ENCODE results near the gene SLC26A6. TPM values are rescaled to one million over a fixed set of nuclear protein-coding genes. Genes with fewer than 3 reads are reported as not detected.
A peak's percentile ranks its signal among the peaks of the same experiment; 100 is the strongest.

SLC26A6 gene
- total and polyA plus RNA-seq, 4 experiments from 2014 or later = 3.0 to 32.4 (median 17.6) TPM

DNA sequence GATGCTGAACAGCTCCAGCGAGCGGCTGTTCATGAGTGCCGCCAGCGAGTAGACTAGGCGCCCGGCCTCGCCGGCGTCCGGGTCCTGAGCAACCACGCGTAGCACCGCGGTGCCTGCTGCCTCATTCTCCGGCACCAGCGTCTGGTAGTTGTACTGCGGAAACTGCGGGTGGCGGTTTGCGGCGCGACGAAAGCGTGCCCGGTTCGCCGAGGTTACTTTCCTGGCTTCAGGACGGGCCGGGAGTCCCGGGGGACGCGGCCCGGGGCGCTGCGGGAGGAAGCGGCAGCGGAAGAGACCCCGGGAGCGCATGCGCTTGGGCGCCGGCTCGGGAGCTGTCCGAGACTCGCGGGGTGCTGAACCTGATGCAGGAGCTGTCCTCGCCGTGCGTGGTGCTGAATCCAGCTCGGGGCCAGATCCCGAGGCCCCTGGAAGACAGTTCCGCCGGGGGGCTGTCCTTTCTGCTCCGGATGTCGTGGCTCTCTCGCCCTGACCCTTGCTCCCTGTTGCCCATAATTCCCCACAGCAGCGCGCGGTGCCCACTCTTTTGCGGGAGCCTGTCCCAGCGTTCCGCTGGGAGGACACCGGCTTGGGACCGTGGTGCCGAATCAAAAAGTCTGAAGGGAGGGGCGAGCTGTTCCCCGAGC is 26.4 kb upstream of the SLC26A6 start:
- intact Hi-C loops (cut with micrococcal nuclease) = no loop called here
- H3K4me1 Mint-ChIP-seq = peaks cover 9 to 45% (median 18%) of the 10 kb centered on the region in 4 donors
- no peaks in the 10 kb centered on the region for H3K36me3 ChIP-seq (ENCODE audit: insufficient read depth, low read length)
- peaks cover 0 to 10% (median 0%) of the 10 kb centered on the region in 8 donors for H3K9me3 Mint-ChIP-seq
- H3K9me3 ChIP-seq (ENCODE audit: control insufficient read depth in 1 of 2, low read length in 2 of 2) = no peaks in the 10 kb centered on the region
- peaks cover 35% of the 10 kb centered on the region for H3K4me1 ChIP-seq (ENCODE audit: insufficient read depth, low read length)
- ChIA-PET CTCF (ENCODE audit: partially characterized antibody) (no interaction called here), POLR2A (ENCODE audit: partially characterized antibody) (interaction anchor here (1.0 to 3.4 kb wide), 6 partner anchors 12 to 433 kb away, joined by 3 to 12 read pairs (median 4); partner anchors contain the start of genes IP6K2, NCKIPSD, NME6 and QRICH1)
- H3K27ac ChIP-seq (ENCODE audit: low read depth, low read length) = no peak overlapping the region
- H3K27me3 Mint-ChIP-seq = peaks cover 1 to 10% of the 10 kb centered on the region in 2 donors
- peaks cover 6% of the 10 kb centered on the region for H3K27me3 ChIP-seq (ENCODE audit: insufficient read depth, low read length)
- H3K36me3 Mint-ChIP-seq = no peaks in the 10 kb centered on the region
- peak overlapping the region in 1 of 2 donors; percentile 17 for H3K4me3 ChIP-seq (ENCODE audit: low read length in 2 of 2)
- DNase-seq = peak; percentile 65 to 78 (median 70)
- H3K4me3 Mint-ChIP-seq = peak overlapping the region; percentile 27 to 70 (median 60)
- H3K27ac Mint-ChIP-seq = peak overlapping the region in 3 of 7 donors; percentile 61 to 75 (median 62)

DNA sequence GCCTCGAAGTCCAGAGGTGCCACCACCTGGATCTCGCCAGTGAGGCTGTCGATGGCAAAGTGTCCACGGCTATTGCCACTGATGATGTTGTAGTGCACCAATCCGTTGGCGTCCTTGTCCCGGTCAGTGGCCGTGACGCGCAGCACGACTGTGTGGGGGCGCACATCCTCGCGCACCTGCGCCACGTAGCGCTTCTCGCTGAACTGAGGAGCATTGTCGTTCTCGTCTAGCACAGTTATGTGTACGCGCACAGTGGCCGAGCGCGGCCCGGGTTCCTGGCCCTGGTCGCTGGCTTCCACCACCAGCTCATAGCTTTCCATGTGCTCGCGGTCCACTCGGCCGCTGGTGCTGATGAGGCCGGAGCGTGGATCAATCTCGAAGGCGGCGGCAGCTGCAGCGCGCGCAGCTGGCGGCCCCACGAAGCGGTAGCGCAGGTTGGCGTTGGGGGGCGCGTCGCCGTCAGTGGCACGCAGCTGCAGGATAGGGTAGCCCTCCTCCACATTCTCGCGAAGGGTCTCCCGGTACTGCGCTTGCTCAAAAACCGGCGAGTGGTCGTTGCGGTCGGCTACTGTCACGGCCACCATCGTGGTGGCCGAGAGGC is 25.6 kb upstream of the SLC26A6 start:
- peaks cover 9 to 47% (median 19%) of the 10 kb centered on the region in 4 donors for H3K4me1 Mint-ChIP-seq
- H3K27me3 ChIP-seq (ENCODE audit: insufficient read depth, low read length) = peaks cover 6% of the 10 kb centered on the region
- no peaks in the 10 kb centered on the region for H3K9me3 ChIP-seq (ENCODE audit: control insufficient read depth in 1 of 2, low read length in 2 of 2)
- H3K36me3 ChIP-seq (ENCODE audit: insufficient read depth, low read length) = no peaks in the 10 kb centered on the region
- intact Hi-C loops (cut with micrococcal nuclease) = no loop called here
- no peak overlapping the region for H3K4me3 Mint-ChIP-seq
- no peaks in the 10 kb centered on the region for H3K36me3 Mint-ChIP-seq
- ChIA-PET CTCF (ENCODE audit: partially characterized antibody) (no interaction called here), POLR2A (ENCODE audit: partially characterized antibody) (interaction anchor here (1.0 to 3.4 kb wide), 6 partner anchors 13 to 433 kb away, joined by 3 to 12 read pairs (median 4); partner anchors contain the start of genes IP6K2, NCKIPSD, NME6 and QRICH1)
- no peak for DNase-seq
- peak overlapping the region in 1 of 7 donors; percentile 61 for H3K27ac Mint-ChIP-seq
- H3K4me3 ChIP-seq (ENCODE audit: low read length in 2 of 2) = no peak overlapping the region
- peaks cover 1 to 10% of the 10 kb centered on the region in 2 donors for H3K27me3 Mint-ChIP-seq
- H3K4me1 ChIP-seq (ENCODE audit: insufficient read depth, low read length) = peaks cover 37% of the 10 kb centered on the region
- H3K9me3 Mint-ChIP-seq = peaks cover 0 to 10% (median 0%) of the 10 kb centered on the region in 8 donors
- H3K27ac ChIP-seq (ENCODE audit: low read depth, low read length) = no peak overlapping the region

GRCh38 chr3:48656841-48657281 is 21.6 kb upstream of the SLC26A6 start:
- H3K4me3 ChIP-seq (ENCODE audit: low read length in 2 of 2) = peak overlapping the region; percentile 29 to 59
- peak overlapping the region; percentile 65 to 85 (median 72) for H3K4me3 Mint-ChIP-seq
- peaks cover 25% of the 10 kb centered on the region for H3K4me1 ChIP-seq (ENCODE audit: insufficient read depth, low read length)
- peak overlapping the region in 6 of 7 donors; percentile 62 to 88 (median 74) for H3K27ac Mint-ChIP-seq
- no peaks in the 10 kb centered on the region for H3K36me3 ChIP-seq (ENCODE audit: insufficient read depth, low read length)
- peaks cover 0 to 1% of the 10 kb centered on the region in 2 donors for H3K36me3 Mint-ChIP-seq
- DNase-seq = peak in 4 of 5 donors; percentile 23 to 49 (median 28)
- intact Hi-C loops (cut with micrococcal nuclease) = loop anchor here (1.0 kb wide), 4 partner anchors 22 to 99 kb away; partner anchors contain the start of genes NCKIPSD, SLC26A6 and UQCRC1
- H3K27me3 ChIP-seq (ENCODE audit: insufficient read depth, low read length) = no peaks in the 10 kb centered on the region
- peaks cover 5 to 37% (median 12%) of the 10 kb centered on the region in 4 donors for H3K4me1 Mint-ChIP-seq
- no peaks in the 10 kb centered on the region for H3K9me3 ChIP-seq (ENCODE audit: control insufficient read depth in 1 of 2, low read length in 2 of 2)
- H3K27me3 Mint-ChIP-seq = peaks cover 0 to 3% of the 10 kb centered on the region in 2 donors
- H3K9me3 Mint-ChIP-seq = peaks cover 0 to 10% (median 0%) of the 10 kb centered on the region in 8 donors
- peak overlapping the region; percentile 38 for H3K27ac ChIP-seq (ENCODE audit: low read depth, low read length)
- POLR2A ChIA-PET (ENCODE audit: partially characterized antibody) = interaction anchor here (0.6 to 2.4 kb wide), 3 partner anchors 22 to 130 kb away, joined by 3 to 14 read pairs (median 4); partner anchors contain the start of genes SLC26A6 and UQCRC1
- CTCF ChIA-PET (ENCODE audit: partially characterized antibody) = interaction anchor here (0.6 to 1.8 kb wide), 8 partner anchors 21 to 462 kb away, joined by 3 to 7 read pairs (median 4); partner anchors contain the start of gene SLC26A6

- no peaks in the 10 kb centered on the region for H3K36me3 ChIP-seq (ENCODE audit: insufficient read depth, low read length)
- Mint-ChIP-seq H3K36me3 (peaks cover 0 to 1% of the 10 kb centered on the region in 2 donors), H3K9me3 (peaks cover 0 to 10% (median 0%) of the 10 kb centered on the region in 8 donors), H3K27me3 (peaks cover 0 to 3% of the 10 kb centered on the region in 2 donors), H3K27ac (peak overlapping the region; percentile 82 to 93 (median 88)), H3K4me1 (peaks cover 5 to 31% (median 10%) of the 10 kb centered on the region in 4 donors), H3K4me3 (peak overlapping the region; percentile 80 to 88 (median 84))
- peak overlapping the region; percentile 38 for H3K27ac ChIP-seq (ENCODE audit: low read depth, low read length)
- intact Hi-C loops (cut with micrococcal nuclease) = loop anchor here (1.0 kb wide), 4 partner anchors 21 to 98 kb away; partner anchors contain the start of genes NCKIPSD, SLC26A6 and UQCRC1
- POLR2A ChIA-PET (ENCODE audit: partially characterized antibody) = interaction anchor here (0.6 to 2.4 kb wide), 3 partner anchors 21 to 129 kb away, joined by 3 to 14 read pairs (median 4); partner anchors contain the start of genes SLC26A6 and UQCRC1
- CTCF ChIA-PET (ENCODE audit: partially characterized antibody) = interaction anchor here (0.6 to 1.8 kb wide), 8 partner anchors 21 to 462 kb away, joined by 3 to 7 read pairs (median 4); partner anchors contain the start of gene SLC26A6
- peak; percentile 86 to 91 (median 88) for DNase-seq
- peaks cover 19% of the 10 kb centered on the region for H3K4me1 ChIP-seq (ENCODE audit: insufficient read depth, low read length)
- H3K27me3 ChIP-seq (ENCODE audit: insufficient read depth, low read length) = no peaks in the 10 kb centered on the region
- H3K4me3 ChIP-seq (ENCODE audit: low read length in 2 of 2) = peak overlapping the region; percentile 29 to 59
- H3K9me3 ChIP-seq (ENCODE audit: control insufficient read depth in 1 of 2, low read length in 2 of 2) = no peaks in the 10 kb centered on the region
Observed at GRCh38 chr3:48656061-48656840, 21.0 kb upstream of the SLC26A6 start.

DNA sequence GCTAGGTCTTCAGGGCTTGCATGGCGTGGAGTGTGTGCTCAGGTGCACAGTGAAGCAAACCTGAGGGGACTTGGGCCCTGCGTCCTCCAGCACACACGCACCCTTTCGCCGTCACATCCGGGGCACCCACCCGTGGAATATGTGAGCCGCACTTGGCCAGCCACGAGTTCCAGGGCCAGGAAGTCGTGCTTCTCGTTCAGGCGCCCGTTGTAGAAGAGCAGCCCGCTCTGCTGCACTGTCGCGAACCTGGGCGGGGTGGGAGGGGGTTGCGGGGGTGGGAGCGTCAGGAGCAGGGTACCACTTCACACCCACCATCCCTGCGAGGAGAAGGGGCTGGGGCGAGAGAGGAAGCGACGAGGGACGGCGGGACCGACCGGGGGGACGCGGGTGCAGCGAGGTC is 20.3 kb upstream of the SLC26A6 start:
- Mint-ChIP-seq H3K4me3 (peak overlapping the region; percentile 76 to 88 (median 84)), H3K4me1 (peaks cover 5 to 28% (median 10%) of the 10 kb centered on the region in 4 donors), H3K27ac (peak overlapping the region; percentile 82 to 93 (median 88)), H3K36me3 (peaks cover 0 to 1% of the 10 kb centered on the region in 2 donors), H3K27me3 (peaks cover 0 to 3% of the 10 kb centered on the region in 2 donors), H3K9me3 (peaks cover 0 to 7% (median 0%) of the 10 kb centered on the region in 8 donors)
- peaks cover 18% of the 10 kb centered on the region for H3K4me1 ChIP-seq (ENCODE audit: insufficient read depth, low read length)
- H3K4me3 ChIP-seq (ENCODE audit: low read length in 2 of 2) = peak overlapping the region in 1 of 2 donors; percentile 59
- intact Hi-C loops (cut with micrococcal nuclease) = loop anchor here (1.0 kb wide), 4 partner anchors 20 to 97 kb away; partner anchors contain the start of genes NCKIPSD, SLC26A6 and UQCRC1
- ChIA-PET CTCF (ENCODE audit: partially characterized antibody) (interaction anchor here (1.7 to 1.8 kb wide), 2 partner anchors 20 to 21 kb away, joined by 4 to 5 read pairs; partner anchors contain the start of gene SLC26A6), POLR2A (ENCODE audit: partially characterized antibody) (interaction anchor here (2.4 kb wide), 1 partner anchor 21 kb away, joined by 14 read pairs; the partner anchor contains the start of gene SLC26A6)
- H3K27ac ChIP-seq (ENCODE audit: low read depth, low read length) = peak overlapping the region; percentile 38
- H3K9me3 ChIP-seq (ENCODE audit: control insufficient read depth in 1 of 2, low read length in 2 of 2) = no peaks in the 10 kb centered on the region
- H3K36me3 ChIP-seq (ENCODE audit: insufficient read depth, low read length) = no peaks in the 10 kb centered on the region
- H3K27me3 ChIP-seq (ENCODE audit: insufficient read depth, low read length) = no peaks in the 10 kb centered on the region
- DNase-seq = peak; percentile 45 to 85 (median 55)

- ChIA-PET CTCF (ENCODE audit: partially characterized antibody) (interaction anchor here (1.8 to 2.3 kb wide), 2 partner anchors 20 kb away, joined by 4 to 6 read pairs; partner anchors contain the start of gene SLC26A6), POLR2A (ENCODE audit: partially characterized antibody) (interaction anchor here (0.9 kb wide), 1 partner anchor 46 kb away, joined by 3 read pairs; the partner anchor contains the start of gene UQCRC1)
- H3K36me3 Mint-ChIP-seq = peaks cover 0 to 1% of the 10 kb centered on the region in 2 donors
- peak overlapping the region; percentile 75 to 84 (median 79) for H3K27ac Mint-ChIP-seq
- H3K27me3 Mint-ChIP-seq = peaks cover 0 to 3% of the 10 kb centered on the region in 2 donors
- peaks cover 5 to 28% (median 10%) of the 10 kb centered on the region in 4 donors for H3K4me1 Mint-ChIP-seq
- intact Hi-C loops (cut with micrococcal nuclease) = no loop called here
- no peak for DNase-seq
- Histone ChIP-seq H3K4me1 (ENCODE audit: insufficient read depth, low read length) (peaks cover 18% of the 10 kb centered on the region), H3K27me3 (ENCODE audit: insufficient read depth, low read length) (no peaks in the 10 kb centered on the region), H3K27ac (ENCODE audit: low read depth, low read length) (peak overlapping the region; percentile 38), H3K36me3 (ENCODE audit: insufficient read depth, low read length) (no peaks in the 10 kb centered on the region), H3K9me3 (ENCODE audit: control insufficient read depth in 1 of 2, low read length in 2 of 2) (no peaks in the 10 kb centered on the region), H3K4me3 (ENCODE audit: low read length in 2 of 2) (peak overlapping the region in 1 of 2 donors; percentile 59)
- H3K9me3 Mint-ChIP-seq = peaks cover 0 to 4% (median 0%) of the 10 kb centered on the region in 8 donors
- H3K4me3 Mint-ChIP-seq = peak overlapping the region; percentile 63 to 88 (median 79)
Observed at GRCh38 chr3:48655063-48655462, 19.8 kb upstream of the SLC26A6 start.

Data from CD4-positive, alpha-beta memory T cell (primary cell).